H1 (cell line): Measurements from ENCODE around the gene AP5S1. TPM values are rescaled to one million over a fixed set of nuclear protein-coding genes. Genes with fewer than 3 reads are reported as not detected.

Experiments used
- CTCF ChIA-PET: fragments of 300-600 bp; sonication (Branson Sonifier 250); formaldehyde crosslinking; loops from one replicate; lab custom pipeline; 2021; ENCODE audit not compliant: partially characterized antibody; lab: Charles Lee
- POLR2A ChIA-PET: fragments of 300-600 bp; sonication (Branson Sonifier 250); formaldehyde crosslinking; loops from one replicate; lab custom pipeline; 2021; ENCODE audit warnings: inconsistent platforms; ENCODE audit not compliant: partially characterized antibody; lab: Charles Lee
- DNase-seq, 2 experiments: peaks; one replicate each; pipeline versions ENCODE4 v3.0.0 to v3.0.0-alpha.2; 2010 to 2022; ENCODE audit warnings: low spot score in 2 of 2, low read depth in 1 of 2, mixed read lengths in 1 of 2
- FAIRE-seq: peaks from 2 replicates; lab custom pipeline; 2011; peaks lifted over from hg19 to GRCh38; lab: Jason Lieb, UNC
- H2AFZ ChIP-seq: 2 replicates; pipeline ENCODE4 v1.8.1; 2012; ENCODE audit warnings: low read length, inconsistent platforms
- H2AK5ac ChIP-seq: 2 replicates; pipeline ENCODE4 v1.6.1; 2013; ENCODE audit warnings: low read depth, low read length
- H2BK120ac ChIP-seq: replicated peaks from 2 replicates; pipeline ENCODE3; 2013; ENCODE audit warnings: low read depth, low read length, inconsistent platforms
- H2BK12ac ChIP-seq: 2 replicates; pipeline ENCODE4 v1.6.1; 2013; ENCODE audit warnings: low read depth, low read length
- H2BK15ac ChIP-seq: 2 replicates; pipeline ENCODE4 v1.6.1; 2013; ENCODE audit warnings: low read length
- H2BK20ac ChIP-seq: 2 replicates; pipeline ENCODE4 v1.6.1; 2013; ENCODE audit warnings: low read length
- H2BK5ac ChIP-seq: 2 replicates; pipeline ENCODE4 v1.6.1; 2013; ENCODE audit warnings: low read depth, low read length
- H3K14ac ChIP-seq: 2 replicates; pipeline ENCODE4 v1.6.1; 2013; ENCODE audit warnings: inconsistent platforms; ENCODE audit not compliant: insufficient read length
- H3K18ac ChIP-seq: 2 replicates; pipeline ENCODE4 v1.6.1; 2013; ENCODE audit warnings: low read length; ENCODE audit errors: extremely low read depth
- H3K23ac ChIP-seq: 2 replicates; pipeline ENCODE4 v1.6.1; 2013; ENCODE audit warnings: inconsistent platforms; ENCODE audit not compliant: insufficient read length
- H3K23me2 ChIP-seq: 2 replicates; pipeline ENCODE4 v1.6.1; 2013; ENCODE audit warnings: low read depth, low read length
- H3K27ac ChIP-seq: 2 replicates; pipeline ENCODE4 v1.6.1; 2011; ENCODE audit warnings: low read depth, low read length, inconsistent platforms
- H3K27me3 ChIP-seq, 4 experiments: replicated peaks in 1 of 4; 1 replicate in 1 of 4; 2 replicates in 3 of 4; pipeline versions ENCODE4 v1.6.1 to v1.8.1; 2011 to 2013; ENCODE audit warnings: low read length in 3 of 4, mild to moderate bottlenecking in 3 of 4, inconsistent platforms in 2 of 4, mixed read lengths in 2 of 4, moderate library complexity in 1 of 4; ENCODE audit not compliant: control insufficient read depth in 3 of 4, insufficient read depth in 3 of 4; ENCODE audit errors: extremely low read depth in 1 of 4
- H3K36me3 ChIP-seq, 4 experiments: 2 replicates each; pipeline versions ENCODE4 v1.6.1 to v1.8.1; 2011 to 2013; ENCODE audit warnings: mild to moderate bottlenecking in 4 of 4, low read length in 3 of 4, moderate library complexity in 2 of 4, control low read depth in 1 of 4, inconsistent platforms in 1 of 4; ENCODE audit not compliant: insufficient read depth in 4 of 4, control insufficient read depth in 2 of 4
- H3K4ac ChIP-seq: replicated peaks from 2 replicates; pipeline ENCODE3; 2013; ENCODE audit warnings: low read length, low read depth, mixed read lengths, inconsistent platforms; ENCODE audit not compliant: insufficient read length
- H3K4me1 ChIP-seq, 4 experiments: replicated peaks in 1 of 4; 1 replicate in 1 of 4; 2 replicates in 3 of 4; pipeline versions ENCODE4 v1.6.1 to v1.8.1; 2011 to 2013; ENCODE audit warnings: low read length in 3 of 4, inconsistent platforms in 2 of 4, mixed read lengths in 1 of 4; ENCODE audit not compliant: insufficient read depth in 4 of 4, control insufficient read depth in 3 of 4
- H3K4me2 ChIP-seq, 2 experiments: 2 replicates each; pipeline versions ENCODE4 v1.6.1 to v1.8.1; 2011 to 2013; ENCODE audit warnings: low read depth in 2 of 2, low read length in 2 of 2, control low read depth in 1 of 2, inconsistent platforms in 1 of 2, mild to moderate bottlenecking in 1 of 2; ENCODE audit not compliant: insufficient read depth in 1 of 2
- H3K4me3 ChIP-seq, 4 experiments: fragments of 200-600, 300-600 bp in 1 of 4; sonication (generic), shearing (Covaris generic), sonication (Bioruptor Twin) in 1 of 4; 2 replicates each; pipeline versions ENCODE4 v1.5.1 to v1.8.1; 2011 to 2016; ENCODE audit warnings: low read length in 4 of 4, low read depth in 3 of 4, control low read depth in 2 of 4, inconsistent platforms in 2 of 4, mild to moderate bottlenecking in 2 of 4, mixed read lengths in 1 of 4, moderate library complexity in 1 of 4; ENCODE audit not compliant: insufficient read depth in 2 of 4; ENCODE audit errors: extremely low read depth in 1 of 4
- H3K56ac ChIP-seq: replicated peaks from 2 replicates; pipeline ENCODE3; 2013; ENCODE audit warnings: low read depth, mild to moderate bottlenecking, mixed read lengths, low read length, inconsistent platforms; ENCODE audit not compliant: insufficient read length
- H3K79me1 ChIP-seq: 2 replicates; pipeline ENCODE4 v1.6.1; 2013; ENCODE audit warnings: low read depth, low read length, control low read depth
- H3K79me2 ChIP-seq, 2 experiments: 2 replicates each; pipeline versions ENCODE4 v1.6.1 to v1.8.1; 2012 to 2013; ENCODE audit warnings: low read length in 2 of 2, mild to moderate bottlenecking in 2 of 2, inconsistent platforms in 1 of 2; ENCODE audit not compliant: insufficient read depth in 2 of 2, control insufficient read depth in 1 of 2
- H3K9ac ChIP-seq, 4 experiments: replicated peaks in 1 of 4; 1 replicate in 1 of 4; 2 replicates in 3 of 4; pipeline versions ENCODE4 v1.6.1 to v1.8.1; 2011 to 2013; ENCODE audit warnings: low read depth in 3 of 4, low read length in 3 of 4, control low read depth in 2 of 4, mild to moderate bottlenecking in 2 of 4, moderate library complexity in 2 of 4, inconsistent platforms in 1 of 4; ENCODE audit errors: extremely low read depth in 1 of 4
- H3K9me3 ChIP-seq, 2 experiments: 2 replicates each; pipeline versions ENCODE4 v1.6.1 to v1.8.1; 2012 to 2013; ENCODE audit warnings: mild to moderate bottlenecking in 2 of 2, moderate library complexity in 2 of 2, control low read depth in 1 of 2, inconsistent platforms in 1 of 2, low read depth in 1 of 2, low read length in 1 of 2, mixed read lengths in 1 of 2; ENCODE audit not compliant: insufficient read depth in 2 of 2
- H4K20me1 ChIP-seq, 2 experiments: replicated peaks in 1 of 2; 2 replicates each; pipeline versions ENCODE3 to v1.8.1; 2011 to 2013; ENCODE audit warnings: inconsistent platforms in 2 of 2, low read length in 2 of 2, mild to moderate bottlenecking in 1 of 2; ENCODE audit not compliant: insufficient read depth in 2 of 2, control insufficient read depth in 1 of 2
- H4K5ac ChIP-seq: 2 replicates; pipeline ENCODE4 v1.6.1; 2013; ENCODE audit warnings: low read length, low read depth, mixed read lengths, inconsistent platforms; ENCODE audit not compliant: insufficient read length
- H4K8ac ChIP-seq: 2 replicates; pipeline ENCODE4 v1.8.0; 2013; ENCODE audit warnings: mild to moderate bottlenecking, moderate library complexity, low read length, inconsistent platforms; ENCODE audit not compliant: insufficient read depth; ENCODE audit errors: extremely low read depth
- H4K91ac ChIP-seq: replicated peaks from 2 replicates; pipeline ENCODE3; 2013; ENCODE audit warnings: low read length, mixed read lengths, inconsistent platforms; ENCODE audit not compliant: insufficient read length
- BACH1 ChIP-seq: IDR thresholded peaks from 2 replicates; pipeline ENCODE4 v1.6.1; 2012; ENCODE audit warnings: low read length, improper control_type of control experiment
- BRCA1 ChIP-seq: IDR thresholded peaks from 2 replicates; pipeline ENCODE4 v1.6.1; 2012; ENCODE audit warnings: low read depth, low read length, improper control_type of control experiment
- CTBP2 ChIP-seq: IDR thresholded peaks from 2 replicates; pipeline ENCODE4 v1.7.0; 2011; ENCODE audit warnings: borderline replicate concordance, mild to moderate bottlenecking, moderate library complexity, mixed read lengths, low read length; ENCODE audit not compliant: insufficient read depth, insufficient read length
- EGR1 ChIP-seq: IDR thresholded peaks from 2 replicates; pipeline ENCODE4 v1.6.1; 2011; ENCODE audit warnings: low read depth, low read length, borderline replicate concordance
- FOSL1 ChIP-seq: IDR thresholded peaks from 2 replicates; pipeline ENCODE4 v1.6.1; 2011; ENCODE audit warnings: mild to moderate bottlenecking, low read depth, low read length, moderate library complexity; ENCODE audit not compliant: insufficient read depth
- JUN ChIP-seq: IDR thresholded peaks from 2 replicates; pipeline ENCODE4 v1.6.1; 2011; ENCODE audit warnings: low read depth, mild to moderate bottlenecking, improper control_type of control experiment, low read length
- RAD21 ChIP-seq, 2 experiments: IDR thresholded peaks in 1 of 2; conservative IDR thresholded peaks in 1 of 2; 2 replicates each; pipeline ENCODE4 v1.6.1; 2011; ENCODE audit warnings: low read depth in 2 of 2, low read length in 2 of 2, improper control_type of control experiment in 1 of 2, inconsistent platforms in 1 of 2, mild to moderate bottlenecking in 1 of 2, moderate library complexity in 1 of 2
- SIRT6 ChIP-seq: IDR thresholded peaks from one replicate; pipeline ENCODE4 v1.7.1; 2012; ENCODE audit warnings: low read length, inconsistent platforms
- TAF1 ChIP-seq: IDR thresholded peaks from 2 replicates; pipeline ENCODE4 v1.6.1; 2011; ENCODE audit warnings: mild to moderate bottlenecking, low read depth, low read length
- TAF7 ChIP-seq: optimal IDR thresholded peaks from 2 replicates; pipeline ENCODE3; 2011; ENCODE audit warnings: low read depth, mild to moderate bottlenecking, inconsistent platforms, low read length, moderate library complexity, borderline replicate concordance
- WGBS, 2 experiments: shearing (Covaris generic) in 1 of 2; methylation state at CpG; one replicate each; pipeline versions ENCODE4 v1.1.6 to v1.1.7; 2013 to 2015; ENCODE audit warnings: low lambda C conversion rate in 2 of 2, mixed read lengths in 2 of 2, inconsistent platforms in 1 of 2, low coverage in 1 of 2, missing lambda C conversion rate in 1 of 2; ENCODE audit not compliant: insufficient replicate concordance in 2 of 2, insufficient coverage in 1 of 2, insufficient read length in 1 of 2; ENCODE audit errors: extremely low coverage in 1 of 2, missing lambda C conversion rate in 1 of 2; 5-methylcytosine and 5-hydroxymethylcytosine counted together
- polyA plus RNA-seq, 7 experiments: library from polyadenylated mRNA; depleted of rRNA in 3 of 7; stranded (reverse) in 5 of 7; unstranded in 2 of 7; fragments of >200 nt in 5 of 7; fragments of 200-250 nt in 2 of 7; gene quantifications; 1 replicate in 5 of 7; 2 replicates in 1 of 7; 4 replicates in 1 of 7; pipeline versions ENCODE4 v1.2.1 to v1.2.3, GENCODE V29; 2011 to 2013; ENCODE audit warnings: missing spikeins in 2 of 7, mixed read lengths in 2 of 7
- total RNA-seq: library from RNA; stranded (reverse); fragmentation: NEBNext Ultra II Directional; extraction: Animal tissue kit (Norgen Biotek cat#: 25700); gene quantifications from 2 replicates; pipeline ENCODE4 v1.2.1, GENCODE V29; 2021
- TF ChIP-seq, protein P1 (sequence below), 3 experiments: IDR thresholded peaks; 1 replicate in 2 of 3; 2 replicates in 1 of 3; pipeline versions ENCODE4 v1.5.1 to v1.6.1; 2011; ENCODE audit warnings: low read length in 3 of 3, mild to moderate bottlenecking in 3 of 3, inconsistent platforms in 2 of 3, low read depth in 1 of 3, moderate library complexity in 1 of 3; ENCODE audit not compliant: insufficient read depth in 1 of 3; ENCODE audit errors: control extremely low read depth in 1 of 3

Gene AP5S1
- total and polyA plus RNA-seq, 2 of the 8 experiments (the other 6 are each of a cell fraction or from before 2014, with no cell fraction given) = 3.3 to 3.7 TPM

- DNase-seq (no peak), FAIRE-seq (no peak)
- Histone ChIP-seq H3K27me3 (no peaks in the 10 kb centered on the region), H3K27ac (no peak overlapping the region), H3K56ac (no peak overlapping the region), H3K23ac (no peak overlapping the region), H2BK15ac (no peak overlapping the region), H3K36me3 (peaks cover 3 to 28% (median 22%) of the 10 kb centered on the region in 4 experiments; a peak in 6 of 8 replicates), H3K18ac (no peak overlapping the region), H3K14ac (no peak overlapping the region), H2BK20ac (no peak overlapping the region), H3K79me2 (no peaks in the 10 kb centered on the region), H3K9ac (no peak overlapping the region), H2BK5ac (no peak overlapping the region), H4K5ac (no peak overlapping the region), H2AK5ac (no peak overlapping the region), H3K4me3 (no peak overlapping the region), H4K8ac (no peak overlapping the region; the same call in 1 of the 2 replicates), H2BK12ac (no peak overlapping the region), H3K79me1 (no peaks in the 10 kb centered on the region), H3K4me2 (no peak overlapping the region), H3K4ac (no peak overlapping the region), H4K20me1 (peaks cover 0 to 13% of the 10 kb centered on the region in 2 experiments), H3K4me1 (no peaks in the 10 kb centered on the region), H2AFZ (no peak overlapping the region), H3K9me3 (no peaks in the 10 kb centered on the region), H2BK120ac (no peak overlapping the region), H4K91ac (no peak overlapping the region), H3K23me2 (no peaks in the 10 kb centered on the region)
- WGBS, 2 experiments = 79% methylated on average over 2 of the region's 2 CpGs; no CpG with 5 or more reads in 1 of the 2 experiments
- ChIA-PET POLR2A (interaction anchor here (1.1 to 5.6 kb wide), 3 partner anchors 10 to 23 kb away, joined by 4 to 34 read pairs (median 9); no protein-coding TSS in a partner anchor), CTCF (interaction anchor here (1.6 to 7.0 kb wide), 3 partner anchors 12 to 204 kb away, joined by 4 to 55 read pairs (median 7); no protein-coding TSS in a partner anchor)
- TF ChIP-seq, protein P1, sequence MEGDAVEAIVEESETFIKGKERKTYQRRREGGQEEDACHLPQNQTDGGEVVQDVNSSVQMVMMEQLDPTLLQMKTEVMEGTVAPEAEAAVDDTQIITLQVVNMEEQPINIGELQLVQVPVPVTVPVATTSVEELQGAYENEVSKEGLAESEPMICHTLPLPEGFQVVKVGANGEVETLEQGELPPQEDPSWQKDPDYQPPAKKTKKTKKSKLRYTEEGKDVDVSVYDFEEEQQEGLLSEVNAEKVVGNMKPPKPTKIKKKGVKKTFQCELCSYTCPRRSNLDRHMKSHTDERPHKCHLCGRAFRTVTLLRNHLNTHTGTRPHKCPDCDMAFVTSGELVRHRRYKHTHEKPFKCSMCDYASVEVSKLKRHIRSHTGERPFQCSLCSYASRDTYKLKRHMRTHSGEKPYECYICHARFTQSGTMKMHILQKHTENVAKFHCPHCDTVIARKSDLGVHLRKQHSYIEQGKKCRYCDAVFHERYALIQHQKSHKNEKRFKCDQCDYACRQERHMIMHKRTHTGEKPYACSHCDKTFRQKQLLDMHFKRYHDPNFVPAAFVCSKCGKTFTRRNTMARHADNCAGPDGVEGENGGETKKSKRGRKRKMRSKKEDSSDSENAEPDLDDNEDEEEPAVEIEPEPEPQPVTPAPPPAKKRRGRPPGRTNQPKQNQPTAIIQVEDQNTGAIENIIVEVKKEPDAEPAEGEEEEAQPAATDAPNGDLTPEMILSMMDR (IDR thresholded peaks at IDR 0.05; ENCODE audit: control extremely low read depth in 1 of 3, insufficient read depth in 1 of 3, low read depth in 1 of 3, low read length in 3 of 3) = no peak
- TF ChIP-seq SIRT6 (no peak), BRCA1 (no peak), JUN (no peak), CTBP2 (no peak), EGR1 (no peak), TAF1 (no peak), BACH1 (no peak), RAD21 (IDR thresholded peaks at IDR 0.05 in 1 of 2, conservative IDR thresholded peaks at IDR 0.05 in 1 of 2; ENCODE audit: low read depth in 2 of 2, low read length in 2 of 2) (no peak), TAF7 (no peak), FOSL1 (no peak)
These were observed 47.5 kb downstream of the AP5S1 start for GRCh38 chr20:3867802-3868201.
